WTC11 (cell line): ENCODE measurements around the gene WBP2.

ENCODE experiments used
- EMX1 ChIP-seq: fragments of 250-450 bp; sonication (Bioruptor Pico); IDR thresholded peaks from 2 replicates; pipeline ENCODE4 v1.8.0; 2021; ENCODE audit warnings: mild to moderate bottlenecking
- ZNF121 ChIP-seq: sonication (generic); formaldehyde crosslinking; IDR thresholded peaks from 2 replicates; pipeline ENCODE4 v1.8.0; 2023; ENCODE audit warnings: missing genetic modification reagents
- TF ChIP-seq, protein P1 (sequence below): fragments of 200-600 bp; IDR thresholded peaks from 2 replicates; pipeline ENCODE4 v1.8.0; 2022; ENCODE audit warnings: antibody characterized with exemption
- TF ChIP-seq, protein P2 (sequence below): sonication (generic); formaldehyde crosslinking; IDR thresholded peaks from 2 replicates; pipeline ENCODE4 v1.8.1; 2023; ENCODE audit warnings: mild to moderate bottlenecking, missing genetic modification reagents, moderate library complexity

DNA sequence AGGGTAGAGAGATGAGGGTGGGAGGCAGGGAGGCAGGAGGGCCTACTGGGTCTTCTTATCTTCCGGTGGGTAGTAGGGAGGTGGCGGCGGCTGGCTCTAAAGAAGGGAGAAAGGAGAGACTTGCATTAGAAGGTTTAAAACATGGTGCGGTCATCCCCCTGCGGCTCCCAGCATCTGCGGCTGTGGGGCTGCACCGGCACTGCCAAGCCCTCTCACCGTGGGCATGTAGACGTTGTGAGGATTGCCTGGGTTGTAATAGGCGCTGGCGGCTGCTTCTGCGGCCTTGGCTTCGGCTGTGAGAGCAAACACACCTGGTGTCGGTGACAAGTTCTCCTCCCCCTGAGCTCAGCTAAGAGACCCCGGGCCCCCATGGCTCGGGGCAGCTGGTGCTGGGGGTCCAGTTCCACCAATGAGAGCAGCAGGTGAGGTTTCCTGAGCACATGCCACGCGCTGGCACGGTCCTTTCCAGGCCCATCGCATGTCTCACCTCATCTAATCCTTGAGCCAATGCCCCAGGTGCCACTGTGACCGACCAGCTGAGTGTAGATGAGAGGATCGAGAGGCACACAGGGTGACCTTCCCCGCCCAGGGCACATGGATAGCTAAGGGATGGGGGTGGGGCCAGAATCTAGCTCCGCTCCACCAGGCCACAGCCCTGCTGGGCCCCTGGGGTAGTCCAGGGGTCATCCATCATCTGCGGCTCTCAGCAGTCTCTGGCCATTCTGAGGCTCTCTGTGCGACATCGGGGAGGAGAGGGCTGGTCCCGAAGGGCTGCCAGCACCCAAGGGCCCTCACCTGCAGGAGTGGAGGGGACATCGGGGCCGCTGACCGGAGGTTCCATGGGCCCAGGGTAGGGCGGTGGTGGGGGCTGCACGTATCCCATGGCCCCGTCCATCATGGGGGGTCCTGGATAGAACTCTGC, 8.2 kb downstream of the WBP2 start:
- no peak for TF ChIP-seq ZNF121 (CRISPR knock-in tag)
- TF ChIP-seq, protein P1, sequence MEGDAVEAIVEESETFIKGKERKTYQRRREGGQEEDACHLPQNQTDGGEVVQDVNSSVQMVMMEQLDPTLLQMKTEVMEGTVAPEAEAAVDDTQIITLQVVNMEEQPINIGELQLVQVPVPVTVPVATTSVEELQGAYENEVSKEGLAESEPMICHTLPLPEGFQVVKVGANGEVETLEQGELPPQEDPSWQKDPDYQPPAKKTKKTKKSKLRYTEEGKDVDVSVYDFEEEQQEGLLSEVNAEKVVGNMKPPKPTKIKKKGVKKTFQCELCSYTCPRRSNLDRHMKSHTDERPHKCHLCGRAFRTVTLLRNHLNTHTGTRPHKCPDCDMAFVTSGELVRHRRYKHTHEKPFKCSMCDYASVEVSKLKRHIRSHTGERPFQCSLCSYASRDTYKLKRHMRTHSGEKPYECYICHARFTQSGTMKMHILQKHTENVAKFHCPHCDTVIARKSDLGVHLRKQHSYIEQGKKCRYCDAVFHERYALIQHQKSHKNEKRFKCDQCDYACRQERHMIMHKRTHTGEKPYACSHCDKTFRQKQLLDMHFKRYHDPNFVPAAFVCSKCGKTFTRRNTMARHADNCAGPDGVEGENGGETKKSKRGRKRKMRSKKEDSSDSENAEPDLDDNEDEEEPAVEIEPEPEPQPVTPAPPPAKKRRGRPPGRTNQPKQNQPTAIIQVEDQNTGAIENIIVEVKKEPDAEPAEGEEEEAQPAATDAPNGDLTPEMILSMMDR = no peak
- TF ChIP-seq, protein P2, sequence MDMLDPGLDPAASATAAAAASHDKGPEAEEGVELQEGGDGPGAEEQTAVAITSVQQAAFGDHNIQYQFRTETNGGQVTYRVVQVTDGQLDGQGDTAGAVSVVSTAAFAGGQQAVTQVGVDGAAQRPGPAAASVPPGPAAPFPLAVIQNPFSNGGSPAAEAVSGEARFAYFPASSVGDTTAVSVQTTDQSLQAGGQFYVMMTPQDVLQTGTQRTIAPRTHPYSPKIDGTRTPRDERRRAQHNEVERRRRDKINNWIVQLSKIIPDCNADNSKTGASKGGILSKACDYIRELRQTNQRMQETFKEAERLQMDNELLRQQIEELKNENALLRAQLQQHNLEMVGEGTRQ = no peak
- TF ChIP-seq EMX1 (CRISPR knock-in tag) = no peak
